Umbilical cord (tissue), 2 donors: ENCODE results near the gene MAB21L4. TPM values are rescaled to one million over a fixed set of nuclear protein-coding genes. Genes with fewer than 3 reads are reported as not detected.

ENCODE experiments used
- DNase-seq: peaks from one replicate; pipeline ENCODE4 v3.0.0-alpha.2; 2015; ENCODE audit warnings: low spot score
- total RNA-seq: library from RNA; depleted of rRNA; stranded (reverse); fragments of >200 nt; gene quantifications from one replicate; pipeline ENCODE4 v1.2.3, GENCODE V29; 2014; ENCODE audit warnings: low replicate concordance; ENCODE audit not compliant: insufficient read depth

MAB21L4 gene
- total RNA-seq, 1 donor from 2014 or later = 1.9 TPM

DNA sequence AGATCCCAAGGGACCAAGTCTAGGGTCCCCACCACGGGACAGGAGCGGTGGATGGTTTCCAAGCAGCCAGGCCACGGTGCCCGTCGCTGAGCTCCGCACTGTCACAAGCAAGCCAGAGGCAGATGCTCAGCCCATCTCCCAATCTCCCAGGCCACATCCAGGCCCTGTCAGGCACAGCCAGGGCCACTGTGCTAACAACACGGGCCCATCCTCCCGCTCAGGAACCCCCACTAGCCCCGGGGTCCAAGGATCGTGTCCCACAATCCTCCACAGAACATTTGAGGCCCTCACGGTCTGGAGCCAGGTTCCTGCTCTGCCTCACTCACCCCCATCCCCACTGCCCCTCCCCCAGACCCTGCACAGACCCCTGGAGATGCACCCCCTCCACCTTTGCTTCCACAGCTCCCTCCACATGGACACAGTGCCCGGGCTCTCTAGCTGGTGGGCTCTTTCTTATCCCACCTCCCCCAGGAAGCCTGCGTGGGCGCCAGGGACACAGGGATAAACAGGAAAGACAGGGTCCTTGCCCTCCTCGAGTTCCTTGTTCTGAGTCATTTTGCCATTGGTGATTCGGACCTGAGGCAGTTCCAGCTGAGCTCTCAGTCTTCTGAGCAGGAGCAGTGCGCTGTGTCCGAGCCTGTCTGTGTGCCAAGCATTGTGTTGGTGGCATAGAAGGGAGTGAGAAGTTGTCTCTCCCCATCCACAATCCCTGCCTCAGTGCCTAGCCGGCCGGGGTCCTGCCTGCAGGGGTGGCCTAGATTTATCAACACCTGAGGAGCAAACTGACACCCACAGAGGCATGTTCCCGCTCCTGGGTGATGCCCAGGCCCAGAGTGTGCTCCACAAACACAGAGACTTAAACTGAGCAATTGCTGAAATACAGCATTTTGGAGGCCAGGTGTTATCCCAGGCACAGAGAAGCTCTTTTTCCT is 17.2 kb upstream of the MAB21L4 start:
- DNase-seq = no peak

DNA sequence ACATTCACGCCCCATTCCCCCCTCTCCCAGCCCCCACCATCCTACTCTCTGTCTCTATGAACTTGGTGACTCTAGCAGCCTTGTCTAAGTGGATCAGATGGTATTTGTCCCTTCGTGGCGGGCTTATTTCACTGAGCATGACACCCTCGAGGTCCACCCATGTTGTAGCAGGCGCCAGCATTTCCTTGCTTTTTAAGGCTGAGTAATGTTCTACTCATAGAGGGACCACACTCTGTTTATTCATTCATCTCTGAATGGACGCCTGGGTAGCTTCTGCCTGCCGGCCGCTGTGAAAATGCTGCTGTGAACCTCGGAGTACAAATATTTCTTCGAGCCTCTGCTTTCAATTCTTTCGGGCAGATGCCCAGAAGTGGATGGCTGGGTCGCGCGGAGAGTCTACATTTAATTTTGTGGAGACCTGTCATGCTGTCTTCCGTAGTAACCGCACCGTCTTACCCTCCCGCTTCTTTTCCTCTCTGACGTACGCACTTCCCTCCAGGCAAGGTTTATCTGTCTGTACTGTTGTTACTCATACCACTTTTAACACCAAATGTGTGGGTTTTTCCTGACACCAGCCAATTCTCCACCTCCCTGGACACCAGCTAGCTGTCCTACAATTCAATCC is 15.8 kb upstream of the MAB21L4 start:
- DNase-seq = no peak

GRCh38 chr2:240909216-240909974 is 13.4 kb upstream of the MAB21L4 start:
- DNase-seq = no peak

- DNase-seq = no peak
Measured at GRCh38 chr2:240906911-240907590, 11.1 kb upstream of the MAB21L4 start.

DNA sequence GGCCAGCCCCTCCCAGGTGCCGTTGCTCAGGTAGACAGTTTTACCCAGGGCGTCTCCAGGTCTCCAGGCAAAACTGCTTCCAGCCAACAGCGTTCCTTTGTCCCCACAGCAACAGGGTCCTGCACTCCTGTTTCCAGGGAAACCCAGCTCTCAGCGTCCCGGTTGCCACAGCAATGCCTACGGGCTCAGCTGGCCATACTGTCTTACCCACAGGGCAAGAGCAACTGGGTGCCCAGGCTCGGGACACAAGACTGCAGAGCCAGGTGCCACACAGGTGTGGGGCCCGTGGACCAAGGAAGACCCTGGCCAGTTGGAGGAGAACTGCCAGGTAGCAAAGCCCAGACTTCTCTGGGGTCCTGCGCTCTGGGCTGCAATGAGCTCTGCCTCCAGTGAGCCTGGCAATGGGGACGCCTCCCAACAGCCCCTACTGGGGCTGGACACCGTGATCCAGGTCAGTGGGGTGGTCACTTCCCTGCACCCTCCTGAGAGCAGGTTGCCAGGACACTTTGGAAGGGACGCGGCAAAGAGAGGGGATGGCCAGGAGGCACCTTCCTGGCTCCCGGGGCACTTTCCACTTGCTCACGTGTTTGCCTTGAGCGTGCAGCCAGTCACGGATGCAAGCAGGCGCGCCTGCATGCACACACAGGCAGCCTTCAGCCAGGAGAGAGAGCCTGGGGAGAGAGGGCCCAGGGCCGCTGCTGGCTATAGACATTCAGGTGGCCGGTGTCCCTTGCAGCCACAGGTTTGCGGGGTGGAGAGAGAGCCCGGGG is 10.4 kb upstream of the MAB21L4 start, which contains the start of gene CROCC2:
CROCC2 (plus strand) TSS at position 196 of the 770 bp plus-strand sequence; CDS start at position 374, 178 bp downstream.
- DNase-seq = no peak

DNA sequence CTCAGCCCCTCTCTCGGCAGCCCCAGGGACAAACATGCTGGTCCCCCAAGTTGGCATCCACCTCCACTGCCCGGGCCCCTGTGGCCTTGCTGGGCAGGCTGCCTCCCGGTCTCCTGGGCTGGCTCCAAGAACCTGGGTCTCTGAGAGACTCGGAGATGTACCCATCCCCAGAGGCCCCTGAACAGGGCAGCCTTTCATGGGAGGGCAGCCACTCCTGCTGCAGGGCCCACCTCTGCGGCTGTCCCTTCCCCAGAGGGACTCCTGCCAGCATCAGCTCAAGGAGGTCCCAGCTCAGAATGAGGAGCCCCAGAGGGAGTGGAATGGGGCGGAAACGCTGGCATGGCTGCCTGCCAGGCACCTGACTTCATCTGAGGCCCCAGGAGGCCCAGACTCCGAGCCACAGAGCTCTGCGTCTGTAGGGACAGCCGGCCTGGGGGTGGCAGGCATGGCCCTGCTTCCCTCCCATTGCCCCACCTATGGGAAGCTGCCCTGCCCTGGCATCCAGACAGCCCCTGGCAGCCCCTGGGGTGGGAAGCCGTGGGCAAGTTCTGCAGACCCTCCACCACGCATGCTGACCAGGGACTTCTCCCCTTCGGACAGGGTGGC is 9.3 kb upstream of the MAB21L4 start:
- DNase-seq = no peak

DNA sequence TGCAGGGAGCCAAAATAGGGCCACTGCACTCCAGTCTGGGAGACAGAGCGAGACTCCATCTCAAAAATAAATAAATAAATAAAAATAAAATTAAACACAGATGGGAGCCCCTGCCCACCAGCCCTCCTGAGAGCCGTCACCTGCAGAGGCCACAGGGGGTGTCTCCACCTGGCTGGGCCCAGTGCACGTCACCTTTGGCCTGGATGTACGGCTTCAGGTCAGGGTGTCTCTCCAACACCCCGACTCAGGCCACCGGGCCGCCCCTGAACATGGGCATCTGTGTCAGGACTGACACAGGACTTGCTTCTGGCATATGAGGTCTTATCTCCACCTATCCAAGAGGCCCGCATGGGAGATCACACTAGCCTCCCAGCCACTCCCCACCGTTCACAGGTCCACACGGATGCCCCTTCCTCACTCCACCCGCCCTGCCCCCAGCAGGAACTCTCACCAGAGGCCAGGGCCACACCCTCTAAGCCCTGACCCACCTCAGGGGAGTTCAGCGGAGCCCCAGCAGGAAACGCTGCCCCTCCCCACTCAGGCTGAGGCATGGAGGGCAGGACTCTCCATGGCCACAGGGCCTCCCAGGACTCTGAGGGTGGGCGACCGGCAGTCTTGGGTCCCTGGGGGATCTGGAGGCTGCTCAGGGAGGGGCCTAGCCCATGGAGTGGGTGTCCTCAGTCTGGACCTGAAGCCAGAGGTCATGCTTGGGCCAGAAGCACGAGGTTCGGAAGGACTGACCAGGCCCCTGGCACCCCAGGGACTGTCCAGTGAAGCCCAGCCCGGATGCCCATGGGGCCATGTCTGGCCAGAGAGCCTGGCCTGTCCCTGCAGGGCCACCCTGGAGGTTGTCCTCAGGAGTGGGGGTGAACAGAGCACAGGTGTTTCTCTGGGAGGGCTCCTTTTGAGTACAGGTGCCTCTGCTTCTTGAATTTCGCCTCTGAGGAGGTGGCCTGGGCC is 8.5 kb upstream of the MAB21L4 start:
- no peak for DNase-seq

DNA sequence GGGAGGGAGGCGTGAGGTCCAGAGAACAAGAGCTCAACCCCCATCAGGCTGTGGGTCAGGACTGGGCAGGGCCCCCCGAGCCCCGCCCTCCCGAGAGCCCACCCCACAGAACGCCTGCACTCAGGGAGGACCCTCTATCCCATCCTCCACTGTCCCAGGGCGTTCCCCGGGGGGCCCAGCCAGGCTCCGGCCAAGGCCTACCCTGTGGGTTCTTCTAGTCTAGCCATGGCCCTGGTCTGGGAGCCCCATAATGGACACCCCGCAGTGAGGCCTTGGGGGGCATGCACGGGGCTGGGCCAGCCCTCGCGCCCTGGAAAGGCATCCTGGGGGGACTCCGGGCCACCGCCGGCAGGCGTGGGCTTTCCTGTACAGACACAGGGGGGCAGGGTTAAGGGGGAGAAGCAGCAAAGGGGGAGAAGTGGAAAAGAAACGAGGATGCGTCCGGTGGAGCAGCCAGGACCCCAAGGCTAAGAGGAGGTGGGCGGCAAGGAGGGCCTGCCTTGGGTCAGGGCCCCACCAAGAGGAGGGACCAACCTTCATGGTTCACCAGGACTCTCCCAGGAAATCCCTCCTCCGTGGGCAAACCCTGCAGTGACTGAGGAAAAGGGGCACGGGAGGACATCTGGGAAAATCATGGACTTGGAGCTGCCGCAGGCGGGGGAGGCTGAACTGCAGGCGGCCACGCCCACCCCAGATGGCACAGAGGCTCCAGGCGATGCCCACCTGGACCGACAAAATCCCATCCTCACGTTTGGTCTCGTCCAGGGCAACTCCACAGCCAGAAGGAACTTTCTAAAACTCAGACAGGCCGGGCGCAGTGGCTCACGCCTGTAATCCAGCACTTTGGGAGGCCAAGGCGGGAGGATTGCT is 7.5 kb upstream of the MAB21L4 start:
- no peak for DNase-seq

DNA sequence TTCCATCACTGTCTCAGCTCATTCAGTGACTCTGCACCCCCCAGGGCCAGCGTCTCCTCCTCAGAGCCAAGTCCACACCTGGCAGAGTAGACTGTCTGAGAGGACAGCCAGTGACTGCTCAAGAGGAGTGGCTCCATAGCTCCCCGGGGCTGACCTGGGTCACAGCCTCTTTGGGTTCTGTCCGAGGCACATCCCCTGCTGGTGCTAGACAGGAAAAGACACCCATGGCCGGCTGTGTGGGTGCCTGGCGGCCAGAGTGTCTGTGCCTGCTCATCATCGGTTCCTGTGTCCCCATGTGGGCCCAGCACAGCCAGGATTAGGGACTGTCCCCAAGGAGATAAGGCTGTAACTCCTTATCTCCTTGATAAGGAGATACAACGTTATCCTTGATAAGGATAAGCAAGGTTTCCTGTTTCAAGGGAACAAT is 6.7 kb upstream of the MAB21L4 start:
- DNase-seq = no peak

DNA sequence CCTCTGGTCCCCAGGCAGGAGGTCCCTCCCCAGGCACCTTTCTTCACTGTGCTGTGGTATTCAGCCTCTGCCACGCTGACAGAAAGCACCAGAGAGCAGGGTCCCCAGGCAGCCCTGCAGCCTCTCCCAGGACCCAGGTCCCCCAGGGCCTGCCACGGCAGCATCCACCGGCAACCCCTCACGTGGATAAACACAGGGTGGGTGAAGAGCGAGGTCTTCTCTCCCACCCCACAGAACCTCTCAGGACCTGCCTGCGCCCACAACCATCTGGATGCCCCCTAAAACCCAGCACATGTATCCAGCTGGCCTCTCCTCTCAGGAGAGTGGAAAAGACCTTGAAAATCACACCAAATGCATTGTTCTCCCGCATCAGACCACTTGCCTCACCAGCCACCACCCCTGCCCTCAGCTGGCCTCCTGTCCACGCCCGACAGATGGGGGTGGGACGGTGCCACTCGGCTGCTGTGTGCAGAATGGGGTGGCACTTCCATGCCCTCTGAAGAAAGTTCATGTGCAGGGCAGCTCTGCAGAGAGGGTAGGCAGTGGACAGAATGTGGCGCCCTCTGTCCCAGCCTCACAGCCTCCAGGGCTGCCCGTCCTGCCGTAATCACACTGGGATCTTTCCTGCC is 6.1 kb upstream of the MAB21L4 start:
- DNase-seq = no peak

- no peak for DNase-seq
Measured at GRCh38 chr2:240900141-240900860, 4.3 kb upstream of the MAB21L4 start.

- DNase-seq = no peak
Measured at GRCh38 chr2:240899468-240899865, 3.5 kb upstream of the MAB21L4 start.

GRCh38 chr2:240898731-240899467 is 2.9 kb upstream of the MAB21L4 start:
- DNase-seq = no peak

- peak; percentile 50 for DNase-seq
Measured at GRCh38 chr2:240898108-240898730, 2.3 kb upstream of the MAB21L4 start.

DNA sequence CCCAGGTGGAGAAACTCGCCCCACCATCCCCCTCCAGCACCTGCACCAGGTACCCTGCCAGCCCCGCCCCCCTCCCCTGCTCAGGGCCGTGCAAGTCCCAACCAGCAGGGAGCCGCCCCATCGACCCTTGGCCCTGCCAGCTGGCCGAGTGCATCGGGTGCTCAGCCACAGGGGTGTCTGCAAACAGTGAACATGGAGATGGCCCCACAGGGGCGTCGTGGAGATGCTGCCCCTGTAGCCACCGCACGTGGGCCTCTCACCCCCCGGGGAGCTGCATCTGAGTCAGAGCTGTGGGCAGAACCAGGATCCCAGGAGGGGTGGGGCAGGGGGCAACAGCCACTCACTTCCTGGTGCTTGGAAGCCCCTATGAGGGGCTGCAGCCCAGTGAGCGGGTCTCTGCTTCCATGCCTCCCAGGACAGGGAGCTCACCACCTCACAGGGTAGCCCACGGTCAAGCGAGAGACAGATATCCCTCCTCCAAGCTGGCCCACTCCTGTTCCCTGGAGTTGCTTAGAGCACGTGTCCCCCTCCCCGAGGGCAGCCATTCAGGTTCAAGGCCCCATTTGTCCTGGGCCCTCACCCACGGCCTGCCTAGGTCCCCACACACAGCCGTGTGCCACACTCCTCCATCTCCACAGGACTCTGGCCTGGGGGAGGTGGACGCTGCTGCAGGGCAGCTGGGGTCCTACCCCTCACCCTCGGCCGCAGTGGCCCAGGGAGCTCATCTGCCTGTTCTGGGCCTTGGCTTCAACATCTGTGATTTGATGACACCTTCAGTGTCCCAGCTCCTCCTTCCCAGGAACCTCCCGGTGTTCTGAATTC is 1.1 kb upstream of the MAB21L4 start:
- DNase-seq = no peak
